GM10266 (cell line): Measurements from ENCODE around the gene DNM1L.

Experiments used
- DNase-seq: peaks from one replicate; pipeline ENCODE4 v3.0.0; 2012; ENCODE audit errors: extremely low spot score
- TF ChIP-seq, protein P1 (sequence below): IDR thresholded peaks from 2 replicates; pipeline ENCODE4 v1.5.1; 2012; ENCODE audit warnings: mild to moderate bottlenecking, low read depth; ENCODE audit not compliant: control insufficient read depth, insufficient read depth; ENCODE audit errors: missing control alignments

The DNM1L gene

DNA sequence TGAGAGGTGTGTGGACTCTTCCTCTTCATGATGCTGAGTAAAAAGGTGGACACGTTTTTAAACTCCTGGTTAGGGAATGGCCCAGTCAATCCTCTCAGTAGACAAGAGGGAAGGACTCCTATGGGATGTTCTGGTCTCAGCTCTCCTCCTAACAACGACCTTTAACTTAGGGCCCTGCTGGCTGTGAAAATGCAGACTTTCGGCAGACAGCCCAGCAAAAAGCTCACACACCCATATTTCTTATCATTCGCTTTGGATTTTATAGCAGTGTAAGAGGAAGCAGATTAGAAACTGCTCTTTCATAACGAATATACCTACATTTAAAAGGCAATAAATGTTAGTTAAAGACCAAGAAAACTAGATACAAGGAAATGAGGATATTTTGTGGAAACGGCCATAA, 94.6 kb downstream of the DNM1L start:
- TF ChIP-seq, protein P1, sequence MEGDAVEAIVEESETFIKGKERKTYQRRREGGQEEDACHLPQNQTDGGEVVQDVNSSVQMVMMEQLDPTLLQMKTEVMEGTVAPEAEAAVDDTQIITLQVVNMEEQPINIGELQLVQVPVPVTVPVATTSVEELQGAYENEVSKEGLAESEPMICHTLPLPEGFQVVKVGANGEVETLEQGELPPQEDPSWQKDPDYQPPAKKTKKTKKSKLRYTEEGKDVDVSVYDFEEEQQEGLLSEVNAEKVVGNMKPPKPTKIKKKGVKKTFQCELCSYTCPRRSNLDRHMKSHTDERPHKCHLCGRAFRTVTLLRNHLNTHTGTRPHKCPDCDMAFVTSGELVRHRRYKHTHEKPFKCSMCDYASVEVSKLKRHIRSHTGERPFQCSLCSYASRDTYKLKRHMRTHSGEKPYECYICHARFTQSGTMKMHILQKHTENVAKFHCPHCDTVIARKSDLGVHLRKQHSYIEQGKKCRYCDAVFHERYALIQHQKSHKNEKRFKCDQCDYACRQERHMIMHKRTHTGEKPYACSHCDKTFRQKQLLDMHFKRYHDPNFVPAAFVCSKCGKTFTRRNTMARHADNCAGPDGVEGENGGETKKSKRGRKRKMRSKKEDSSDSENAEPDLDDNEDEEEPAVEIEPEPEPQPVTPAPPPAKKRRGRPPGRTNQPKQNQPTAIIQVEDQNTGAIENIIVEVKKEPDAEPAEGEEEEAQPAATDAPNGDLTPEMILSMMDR: no peak
- DNase-seq: no peak

DNA sequence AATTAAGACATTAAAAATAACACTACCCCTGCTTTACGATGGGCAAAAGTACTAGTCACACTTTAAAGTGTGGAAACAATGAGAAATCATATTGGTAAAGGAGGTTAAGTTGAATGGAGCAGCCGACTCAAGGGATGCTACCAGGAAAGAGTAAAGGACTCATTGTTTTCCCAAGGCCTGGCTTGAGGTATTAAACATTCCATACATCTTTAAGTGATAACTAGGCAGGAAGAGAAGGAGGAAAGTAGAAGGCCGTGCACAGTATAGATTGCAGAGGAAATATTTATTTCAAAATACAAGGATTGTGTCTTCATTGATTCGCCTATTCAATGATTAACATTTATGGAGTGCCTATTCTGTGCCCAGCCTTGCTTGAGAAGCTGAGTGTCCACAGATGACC, 97.2 kb downstream of the DNM1L start:
- DNase-seq: no peak
- TF ChIP-seq, protein P1: no peak

DNA sequence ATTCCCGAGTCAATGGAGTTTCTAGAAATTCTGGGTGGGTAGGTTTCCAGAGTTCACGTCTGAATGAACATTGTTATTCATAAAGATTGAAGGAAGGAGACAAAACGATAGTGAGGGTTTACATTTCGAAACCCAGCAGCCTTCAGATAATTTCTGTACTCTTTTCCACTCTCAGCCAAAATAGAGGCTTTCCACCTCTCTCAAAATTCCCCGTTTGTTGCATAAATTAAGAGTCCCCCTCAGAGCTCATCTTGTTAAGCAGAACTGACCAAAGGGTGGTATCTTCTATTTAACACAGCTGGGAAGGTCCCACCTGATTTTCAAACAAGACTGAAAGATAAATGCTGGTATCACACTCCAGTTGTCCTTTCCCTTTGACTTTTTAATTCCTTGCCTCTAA, 98.1 kb downstream of the DNM1L start:
- DNase-seq: no peak
- TF ChIP-seq, protein P1: no peak

DNA sequence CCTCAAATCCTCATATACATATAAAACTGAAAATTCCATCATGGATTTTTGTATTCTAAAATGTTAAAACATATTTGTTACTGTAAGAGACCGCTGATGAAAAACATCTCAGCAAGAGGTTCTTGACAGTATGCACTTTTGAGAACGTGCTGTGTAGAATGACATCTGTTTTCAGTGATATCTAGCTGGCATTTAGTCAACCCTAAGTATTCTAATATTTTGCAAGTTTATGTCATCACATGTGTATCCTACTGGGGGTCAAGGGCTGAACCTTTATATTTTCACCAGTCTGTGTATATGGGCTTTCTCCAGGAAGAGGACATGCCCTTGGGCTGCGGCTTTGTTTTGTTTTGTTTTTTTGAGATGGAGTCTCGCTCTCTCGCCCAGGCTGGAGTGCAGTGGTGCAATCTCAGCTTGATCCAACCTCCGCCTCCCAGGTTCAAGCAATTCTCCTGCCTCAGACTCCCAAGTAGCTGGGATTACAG, 98.6 kb downstream of the DNM1L start:
- no peak for DNase-seq
- TF ChIP-seq, protein P1: no peak

DNA sequence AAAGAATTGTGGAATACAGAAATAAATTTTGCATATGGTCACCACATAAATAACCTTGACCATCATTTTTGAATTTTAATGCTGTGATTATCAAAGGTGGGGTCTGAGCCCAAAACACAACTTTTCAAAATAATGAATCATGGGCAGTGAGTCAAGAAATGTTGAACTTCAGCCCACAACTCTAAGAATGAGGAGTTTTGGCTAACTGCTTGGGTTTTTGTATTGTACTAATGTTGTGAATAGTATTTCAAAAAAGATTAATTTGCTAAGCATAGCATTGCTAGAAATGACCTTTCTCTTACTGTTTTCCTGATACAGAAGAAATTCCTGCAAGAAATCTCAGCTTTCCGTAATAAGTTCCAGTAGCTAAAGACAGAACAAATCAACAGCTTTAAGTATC, 101.0 kb downstream of the DNM1L start:
- TF ChIP-seq, protein P1: no peak
- no peak for DNase-seq

DNA sequence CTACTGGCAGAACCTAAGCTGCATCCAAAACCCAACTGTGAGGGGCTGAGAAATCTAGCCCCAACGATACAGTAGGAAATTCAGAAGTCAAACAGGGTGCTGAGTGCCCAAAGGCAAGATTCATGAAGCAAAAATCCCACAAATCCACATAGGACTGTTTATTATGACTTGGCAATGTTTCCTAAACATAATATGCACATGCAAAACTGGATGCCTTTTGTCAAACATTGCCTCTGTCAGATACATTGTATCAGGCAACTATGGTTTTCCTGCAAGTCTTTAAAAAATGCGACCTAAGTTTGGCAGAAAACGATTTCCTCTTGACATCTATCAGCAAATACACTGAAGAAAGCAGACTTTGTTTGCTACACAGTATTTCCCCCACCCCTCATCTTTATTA, 103.9 kb downstream of the DNM1L start:
- no peak for DNase-seq
- TF ChIP-seq, protein P1: no peak

DNA sequence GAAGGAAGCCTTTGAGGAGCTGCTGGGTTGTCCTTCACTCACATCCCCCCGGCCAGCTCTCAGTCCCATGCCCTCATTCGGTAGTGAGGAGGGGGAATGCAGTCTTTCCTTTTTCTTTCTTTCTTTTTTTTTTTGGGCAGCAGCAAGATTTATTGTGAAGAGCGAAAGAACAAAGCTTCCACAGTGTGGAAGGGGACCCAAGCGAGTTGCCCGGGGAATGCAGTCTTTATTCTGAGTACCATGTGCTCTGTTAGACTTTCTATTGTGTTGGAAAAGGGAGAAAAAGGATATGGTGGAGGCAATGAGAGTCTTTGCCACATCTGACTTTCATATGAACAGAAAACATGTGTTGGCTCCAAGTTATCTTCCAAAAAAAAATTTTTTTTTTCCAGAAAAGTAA, 106.5 kb downstream of the DNM1L start:
- DNase-seq: no peak
- TF ChIP-seq, protein P1: no peak
